C1 segment of cervical spinal cord (tissue), 14 donors: ENCODE data around the gene SRGAP3.
A peak's percentile ranks its signal among the peaks of the same experiment; 100 is the strongest.

Source experiments
- DNase-seq, 14 donors: peaks; one replicate each; lab custom pipeline; 2025; lab: John Stamatoyannopoulos, UW

SRGAP3 gene

DNA sequence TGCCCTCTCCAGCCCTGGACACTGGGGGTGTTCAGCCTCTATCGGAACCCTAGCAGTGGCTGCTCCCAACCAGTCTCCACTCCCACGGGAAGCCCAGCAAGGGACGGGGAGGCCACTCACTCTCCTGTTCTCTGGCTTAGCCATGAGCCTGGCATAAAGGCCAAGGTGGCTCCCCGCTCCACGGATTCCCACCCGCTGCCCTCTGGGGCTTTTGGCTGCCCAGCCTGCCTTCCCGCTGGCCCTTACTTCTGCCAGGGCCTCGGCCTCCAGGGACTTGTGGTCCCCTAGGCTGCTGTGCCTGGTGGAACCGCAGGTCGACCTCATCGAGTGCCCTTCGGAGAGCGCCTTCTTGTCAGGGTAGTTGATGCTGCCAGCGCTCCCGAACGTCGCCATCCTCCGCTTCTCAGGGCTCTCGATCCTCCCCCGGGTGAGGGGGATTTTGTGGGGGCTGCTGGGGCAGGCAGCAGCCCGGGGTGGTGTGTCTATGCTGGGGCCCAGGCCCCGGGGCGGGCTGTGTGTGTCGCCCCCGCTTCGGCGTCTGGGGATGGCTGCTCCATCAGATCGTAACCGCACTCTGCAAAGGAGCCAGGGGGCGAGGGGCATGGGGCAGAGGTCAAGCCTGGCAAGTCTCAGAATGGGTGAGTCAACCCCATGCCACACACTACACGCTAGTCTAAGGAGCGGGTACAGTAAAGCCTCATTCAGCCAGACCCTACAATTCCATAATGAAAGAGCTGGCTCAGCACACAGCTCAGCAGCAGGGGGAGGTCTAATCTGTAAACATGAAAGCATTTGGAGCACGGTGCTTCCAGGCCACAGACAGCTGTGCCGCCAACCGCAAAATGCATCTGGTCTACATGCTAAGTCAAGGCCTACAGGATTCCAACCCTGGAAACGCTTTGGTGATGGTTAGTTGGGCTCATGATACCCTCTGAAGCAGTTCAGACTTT, 258.9 kb downstream of the SRGAP3 start:
- DNase-seq, result no peak

DNA sequence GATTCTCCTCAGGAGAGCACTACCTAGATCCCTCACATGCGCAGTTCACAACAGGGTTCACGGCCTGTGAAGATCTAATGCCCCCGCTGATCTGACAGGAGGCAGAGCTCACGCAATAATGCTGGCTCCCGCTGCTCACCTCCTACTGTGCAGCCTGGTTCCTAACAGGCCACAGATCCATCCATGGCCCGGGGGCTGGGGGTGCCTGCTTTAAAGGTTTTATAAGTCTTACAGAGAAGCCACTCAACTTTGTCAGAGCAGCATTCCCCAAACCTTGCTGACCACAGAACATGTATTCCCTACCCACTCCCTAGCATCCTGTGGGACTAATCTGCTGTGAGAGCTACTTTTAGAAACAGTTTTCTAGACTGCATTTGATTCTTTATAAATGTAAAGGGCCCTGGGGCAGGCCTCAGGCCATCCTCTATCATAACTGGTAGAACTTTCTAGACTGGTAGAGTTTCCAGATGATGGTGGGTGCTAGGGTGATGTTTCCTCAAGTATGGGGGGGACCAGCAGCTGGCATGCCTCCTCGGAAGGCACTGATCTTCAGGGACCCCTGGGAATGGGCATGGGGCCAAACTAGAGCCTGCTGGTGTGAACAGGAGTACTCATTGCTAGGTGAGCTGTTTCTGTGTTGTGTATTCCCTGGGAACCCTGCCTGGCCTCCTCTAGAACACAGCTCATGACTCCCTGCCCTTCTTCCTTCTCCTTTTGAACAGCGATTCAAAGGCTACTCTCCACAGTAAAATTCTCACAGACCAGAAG, 260.5 kb downstream of the SRGAP3 start:
- DNase-seq, result no peak

DNA sequence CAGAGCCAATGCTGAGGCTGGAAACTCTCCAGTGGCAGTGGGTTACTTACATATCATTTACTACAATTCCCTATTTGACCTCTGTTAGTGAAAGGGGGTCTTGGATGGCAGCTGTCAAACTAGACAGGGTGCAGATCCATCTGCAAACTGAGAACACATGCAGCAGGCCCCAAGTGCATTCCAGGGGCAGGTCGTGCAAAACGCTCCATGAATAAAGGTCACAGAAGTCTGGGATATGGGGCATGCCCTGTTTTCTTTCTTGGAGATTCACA, 261.1 kb downstream of the SRGAP3 start:
- DNase-seq, result no peak

DNA sequence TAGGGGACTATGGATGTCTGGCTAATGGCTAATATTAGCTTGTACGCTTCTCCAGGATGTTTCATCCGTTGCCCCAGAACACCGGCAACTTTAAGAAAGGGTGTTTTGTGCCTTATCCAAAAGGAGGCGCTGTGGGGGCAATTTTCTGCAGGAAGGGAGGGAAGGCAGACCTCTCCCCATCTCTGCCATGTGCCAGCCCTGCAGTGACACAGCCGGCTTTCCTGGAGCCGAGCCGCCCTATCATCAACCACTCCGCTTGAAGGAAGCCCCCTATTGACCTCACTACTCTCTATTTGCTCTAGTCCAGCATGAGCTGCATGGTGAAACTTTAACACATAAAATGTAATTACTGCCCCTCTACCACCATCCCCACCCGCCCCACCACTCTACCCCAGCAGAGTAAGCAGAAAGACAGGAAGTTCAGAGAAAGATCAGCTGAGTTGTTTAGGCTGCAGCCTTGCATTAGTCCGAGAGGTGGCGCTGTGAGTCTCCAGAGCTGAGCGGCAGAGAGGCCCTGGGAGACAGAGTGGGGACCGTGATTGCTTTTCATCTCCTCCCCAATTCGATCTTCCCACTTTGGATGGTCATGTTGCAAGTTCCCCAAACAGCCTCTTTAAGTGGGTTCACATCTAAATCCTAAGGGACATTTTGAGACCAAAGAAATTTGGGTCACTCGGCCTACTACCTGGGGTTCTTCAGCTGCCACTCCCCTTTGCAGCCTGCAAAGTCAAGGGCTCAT, 261.6 kb downstream of the SRGAP3 start:
- peak in 11 of 14 donors; percentile 21 to 72 (median 59) for DNase-seq

DNA sequence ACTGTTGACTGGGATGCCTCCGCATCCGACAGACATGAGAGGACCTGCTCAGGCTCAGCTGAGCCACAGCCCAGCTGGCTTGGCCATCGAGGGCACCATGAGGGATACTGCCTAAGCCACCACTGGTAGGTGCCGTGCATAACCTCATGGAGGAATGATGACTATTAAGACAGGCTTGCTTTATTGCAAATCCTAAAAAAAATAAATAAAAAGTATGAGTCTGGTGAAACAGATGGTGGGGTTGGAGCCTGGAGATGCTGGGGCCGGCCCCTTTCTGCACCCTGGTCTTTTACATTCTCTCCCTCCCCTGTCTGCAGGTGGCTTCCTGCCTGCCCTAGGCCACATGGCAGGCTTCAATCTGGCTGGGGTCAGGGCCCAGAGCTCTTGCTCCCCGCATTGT, 262.2 kb downstream of the SRGAP3 start:
- peak in 1 of 14 donors; percentile 61 for DNase-seq

DNA sequence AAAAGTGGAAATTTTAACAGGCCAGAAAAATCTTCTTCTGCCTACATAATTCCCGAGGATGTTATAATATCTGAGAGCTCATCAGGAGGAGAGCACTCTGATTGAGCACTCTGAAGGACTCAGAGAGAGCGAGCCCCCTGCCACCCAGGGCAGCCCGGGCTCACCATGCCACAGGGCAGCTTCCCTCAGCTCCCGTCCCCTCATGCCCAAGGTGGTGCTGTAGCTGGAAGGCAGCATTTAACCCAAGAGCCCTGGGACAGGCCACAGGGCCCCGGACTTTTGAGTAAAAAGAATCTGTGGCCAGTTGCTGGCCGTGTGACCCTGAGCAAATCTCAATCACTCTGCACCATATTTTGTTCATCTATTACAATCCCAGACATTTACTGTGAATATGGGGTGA, 262.7 kb downstream of the SRGAP3 start:
- DNase-seq, result no peak

DNA sequence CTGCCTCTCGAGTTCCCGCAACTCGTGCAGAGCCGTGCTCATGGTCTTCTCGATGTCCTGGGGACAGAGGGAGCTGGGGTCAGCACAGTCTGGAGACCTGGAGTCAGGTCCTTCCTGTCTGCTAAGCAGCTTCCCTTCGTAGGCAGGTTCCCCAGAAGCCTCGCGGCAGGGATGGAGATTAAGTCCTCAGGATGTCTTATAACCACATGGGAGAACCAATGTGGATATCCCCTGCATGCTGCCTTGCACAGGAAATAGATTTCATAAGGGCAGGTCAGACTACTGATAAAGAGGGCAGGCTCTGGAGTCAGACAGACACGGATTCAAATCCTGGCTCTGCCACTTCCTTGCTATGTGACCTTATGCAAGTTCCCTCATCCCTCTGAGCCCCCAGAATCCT, 263.6 kb downstream of the SRGAP3 start:
- no peak for DNase-seq

DNA sequence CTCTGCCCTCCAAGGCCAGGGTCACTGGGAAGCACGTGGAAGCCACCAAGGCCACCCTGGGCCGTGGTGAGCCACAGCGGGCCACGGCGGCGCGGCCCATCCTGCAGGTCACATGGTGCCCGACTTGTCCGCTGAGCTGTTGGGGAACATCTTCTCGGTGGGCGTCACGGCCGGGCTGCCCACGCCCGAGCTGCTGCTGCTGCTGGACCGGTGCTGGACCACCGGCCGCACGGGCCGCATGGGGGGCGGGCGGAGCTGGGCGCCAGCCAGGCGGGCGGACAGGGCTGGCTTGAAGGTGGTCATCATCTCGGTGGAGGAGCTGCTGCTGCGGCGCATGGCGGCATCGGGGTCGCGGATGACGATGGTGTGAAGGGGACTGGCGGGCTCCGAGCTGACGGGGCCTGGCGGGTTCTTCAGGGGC, 264.0 kb downstream of the SRGAP3 start:
- DNase-seq, result no peak

DNA sequence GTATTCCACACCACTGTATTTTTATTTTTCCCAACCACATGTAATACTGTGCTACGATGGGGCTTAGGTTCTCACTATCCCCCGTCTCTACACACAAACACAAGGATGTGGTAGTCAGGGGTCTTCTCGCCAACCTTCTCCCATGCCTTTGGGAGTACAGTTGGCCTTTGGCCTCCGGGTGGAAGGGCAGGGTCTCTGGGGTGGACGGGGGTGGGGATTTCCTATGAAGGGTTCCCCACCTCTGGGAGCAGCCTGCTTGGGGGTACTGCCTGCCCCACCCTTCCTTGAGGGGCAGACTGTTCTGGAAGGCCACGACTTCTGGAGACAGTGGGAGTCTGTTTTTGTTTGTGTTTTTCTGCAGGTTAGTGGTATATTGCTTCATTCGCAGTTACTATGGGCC, 264.9 kb downstream of the SRGAP3 start:
- no peak for DNase-seq

DNA sequence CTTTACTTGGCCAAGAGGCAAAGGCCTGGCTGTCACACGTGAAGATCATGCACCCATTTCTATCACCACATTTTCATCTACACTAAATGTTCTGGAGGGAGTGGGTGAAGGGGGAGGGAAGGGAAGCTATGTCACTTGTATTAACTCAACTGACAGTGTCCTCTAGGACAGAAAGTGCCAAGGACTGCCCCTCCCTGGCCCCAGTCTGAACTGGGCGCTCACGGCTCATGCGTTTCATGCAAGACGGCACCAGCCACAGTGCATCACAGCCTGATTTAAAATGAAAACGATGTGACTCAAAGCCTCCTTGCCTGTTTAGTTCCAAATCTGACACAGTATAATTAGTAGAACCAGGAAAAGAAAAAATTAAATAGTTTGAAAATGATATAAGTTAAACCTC, 265.4 kb downstream of the SRGAP3 start:
- DNase-seq, result no peak

DNA sequence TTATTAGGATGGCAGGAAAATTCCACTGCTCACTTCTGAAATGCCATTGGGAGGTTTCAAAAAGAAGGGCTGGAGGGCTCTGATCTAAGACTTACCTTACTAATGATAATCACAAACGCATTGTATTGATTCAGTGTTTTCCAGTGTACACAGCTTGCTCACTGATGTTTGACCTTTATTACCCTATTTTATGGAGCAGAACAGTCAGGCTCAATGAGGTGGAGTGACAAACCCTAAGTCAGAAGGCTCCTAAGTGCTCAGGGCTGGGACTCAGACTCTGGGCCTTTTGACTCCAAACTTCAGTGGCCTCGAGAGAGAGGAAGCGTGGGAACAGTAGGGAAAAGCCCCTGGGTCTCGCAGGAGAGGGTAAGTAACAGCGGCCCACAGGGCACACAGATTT, 265.9 kb downstream of the SRGAP3 start:
- DNase-seq, result no peak

DNA sequence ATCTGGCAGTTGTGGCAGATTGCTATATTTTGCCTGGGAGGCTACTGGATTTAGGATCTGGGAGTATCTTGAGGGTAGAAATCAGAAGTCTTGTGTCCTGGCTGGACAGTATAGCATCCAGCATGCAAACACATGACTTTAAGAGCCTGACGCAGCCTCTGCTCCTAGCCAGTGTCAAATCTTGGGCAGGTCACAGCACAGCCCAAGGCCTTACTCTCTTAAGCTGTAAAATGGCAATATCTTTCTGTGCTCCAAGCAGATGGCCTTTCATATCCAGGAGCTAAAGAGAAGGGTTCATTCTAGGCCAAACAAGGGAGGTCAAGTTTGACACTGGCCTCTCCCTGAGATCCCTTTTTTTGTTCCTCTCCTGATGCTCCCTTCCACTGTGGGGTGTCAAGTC, 266.4 kb downstream of the SRGAP3 start:
- DNase-seq, result no peak

DNA sequence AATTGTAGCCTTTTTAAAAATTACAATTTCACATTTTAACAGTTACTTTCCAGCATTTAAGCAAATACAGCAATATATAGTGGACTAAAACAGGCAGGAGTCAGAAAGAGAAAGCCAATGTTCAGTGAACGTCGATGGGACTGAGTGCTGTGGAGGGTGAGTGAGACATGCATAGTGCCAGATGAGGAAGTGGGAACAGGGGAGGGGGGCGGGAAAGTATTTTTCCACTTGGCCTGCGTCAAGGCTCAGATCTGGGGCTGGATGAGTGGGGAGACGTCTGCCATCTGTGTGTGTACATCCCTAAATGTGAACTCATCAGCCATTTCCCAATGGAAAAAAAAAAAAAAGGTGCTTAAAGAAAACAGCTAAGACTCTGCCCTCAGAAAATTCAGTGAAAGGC, 266.9 kb downstream of the SRGAP3 start:
- DNase-seq, result peak in 1 of 14 donors; percentile 21

DNA sequence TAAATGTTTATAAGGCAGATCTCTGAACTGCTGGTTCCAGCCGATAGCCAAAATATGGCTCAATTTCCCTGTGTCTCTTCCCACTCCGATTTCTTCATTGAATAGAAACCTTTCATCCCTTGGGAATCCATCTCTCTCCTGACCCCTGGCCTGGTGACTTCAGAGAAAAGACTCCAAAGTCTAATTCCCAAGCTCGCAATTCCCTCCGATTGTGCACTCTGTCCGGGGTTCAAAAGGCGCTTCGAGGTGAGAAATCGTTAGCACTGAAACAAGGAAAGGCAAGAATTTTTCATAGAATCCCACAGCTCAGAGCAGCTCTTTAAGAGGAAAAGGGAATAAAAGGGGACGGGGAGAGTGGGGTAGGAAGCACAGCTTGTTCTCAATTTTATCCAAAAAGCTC, 267.7 kb downstream of the SRGAP3 start:
- DNase-seq, result no peak

DNA sequence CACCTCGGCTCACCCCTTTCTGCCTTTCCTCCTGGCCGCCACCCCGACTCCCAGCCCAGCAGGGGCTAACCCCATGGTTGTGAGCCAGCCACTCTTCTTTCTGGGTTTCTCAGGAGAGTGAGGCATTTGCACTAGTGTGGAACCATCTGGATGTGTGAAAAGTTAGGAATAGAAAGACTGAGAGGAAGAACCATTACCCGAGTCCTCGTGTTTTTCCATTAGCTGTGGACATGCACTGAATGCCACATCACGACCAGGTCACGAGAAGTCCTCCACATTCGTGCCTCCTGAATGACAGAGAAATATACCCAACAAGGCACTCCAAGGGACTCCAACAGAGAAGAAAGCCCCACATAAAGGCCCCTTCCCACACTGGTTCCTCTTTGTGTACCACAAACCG, 268.1 kb downstream of the SRGAP3 start:
- DNase-seq, result no peak

DNA sequence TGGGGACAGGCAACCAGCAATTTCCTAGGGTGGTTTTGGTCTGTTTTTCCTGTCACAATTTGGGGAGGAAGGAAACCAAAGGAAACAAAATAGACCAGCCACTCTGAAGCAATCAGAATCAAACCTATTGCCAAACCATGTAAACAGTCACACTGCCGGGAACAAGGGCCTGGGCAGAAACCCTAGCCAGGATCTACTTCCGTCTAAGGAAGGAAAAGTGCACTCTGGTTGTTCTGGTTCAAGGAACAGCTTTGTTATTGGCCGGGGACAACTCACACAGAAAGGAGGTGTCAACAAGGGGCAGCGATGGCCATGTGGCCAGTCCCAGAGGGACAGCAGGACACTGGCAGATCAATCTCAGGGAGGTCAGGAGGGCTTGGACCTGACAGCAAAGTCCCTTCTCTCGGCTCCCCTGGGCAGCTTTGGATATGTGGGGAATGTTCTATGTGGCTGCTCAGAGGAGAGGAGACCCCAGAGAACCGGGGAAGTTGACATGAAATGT, 268.6 kb downstream of the SRGAP3 start:
- no peak for DNase-seq

DNA sequence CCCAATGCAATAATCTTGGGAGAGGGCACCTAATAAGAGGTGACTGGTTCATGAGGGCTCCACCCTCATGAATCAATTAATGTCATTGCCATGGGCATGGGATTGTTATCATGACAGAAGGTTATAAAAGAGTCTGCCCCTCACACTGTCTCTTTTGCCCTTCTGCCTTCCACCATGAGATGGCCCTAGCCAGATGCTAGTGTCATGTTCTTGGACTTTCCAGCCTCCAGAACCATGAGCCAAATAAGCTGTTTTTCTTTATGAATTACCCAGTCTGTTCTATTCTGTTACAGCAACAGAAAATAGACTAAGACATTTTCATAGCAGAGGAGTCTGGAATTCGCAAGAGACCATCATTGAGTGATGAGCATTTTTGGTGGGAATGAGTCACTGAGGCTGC, 270.2 kb downstream of the SRGAP3 start:
- no peak for DNase-seq

DNA sequence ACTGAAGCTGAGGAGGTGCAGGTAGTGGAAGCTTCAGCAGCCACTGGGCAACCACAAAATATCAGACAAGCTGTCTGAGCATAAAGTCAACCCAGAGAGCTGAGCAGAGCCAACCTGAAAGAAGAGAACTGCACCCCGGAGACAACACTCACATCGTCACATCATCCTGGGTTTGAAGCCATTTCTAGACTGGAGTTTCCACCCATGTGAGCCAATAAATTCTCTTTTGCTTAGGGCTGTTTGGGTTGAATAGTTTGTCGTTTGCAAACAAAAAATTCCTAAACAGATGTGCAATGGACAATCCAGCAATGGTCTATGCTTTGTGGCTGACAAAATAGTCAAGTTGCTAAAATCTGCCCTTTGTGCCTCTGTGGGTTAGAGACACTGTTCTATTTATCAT, 270.9 kb downstream of the SRGAP3 start:
- no peak for DNase-seq

DNA sequence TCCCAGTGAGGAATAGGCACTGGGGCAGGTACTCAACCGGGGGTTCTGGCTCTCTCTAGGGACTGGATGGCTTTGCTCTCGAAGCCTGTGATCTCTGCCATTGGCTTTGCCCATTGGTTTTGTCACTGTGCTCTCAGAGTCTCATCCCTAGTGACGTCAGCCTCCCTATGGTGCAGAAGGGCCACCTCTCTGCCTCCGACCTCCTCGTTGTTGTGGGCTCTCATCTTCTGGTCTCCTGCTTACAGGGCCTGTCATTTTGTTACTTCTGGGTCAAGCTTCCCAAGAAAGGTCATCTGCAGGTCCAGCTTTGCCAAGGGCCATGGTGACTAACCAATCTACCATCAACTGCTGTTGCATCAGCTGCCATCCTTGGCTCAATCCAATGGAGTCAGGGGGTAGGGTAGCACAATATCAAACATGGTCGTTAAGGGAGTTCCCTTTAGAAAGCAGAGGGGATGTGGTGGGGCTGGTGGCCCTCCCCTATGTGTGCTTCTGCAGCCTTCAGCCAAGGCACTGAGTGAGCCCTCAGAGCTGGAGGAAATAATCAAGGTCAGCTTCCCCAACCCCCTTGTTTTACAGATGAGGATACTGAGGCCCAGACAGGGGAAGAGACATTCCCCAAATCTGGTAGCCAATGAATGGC, 272.8 kb downstream of the SRGAP3 start:
- no peak for DNase-seq

DNA sequence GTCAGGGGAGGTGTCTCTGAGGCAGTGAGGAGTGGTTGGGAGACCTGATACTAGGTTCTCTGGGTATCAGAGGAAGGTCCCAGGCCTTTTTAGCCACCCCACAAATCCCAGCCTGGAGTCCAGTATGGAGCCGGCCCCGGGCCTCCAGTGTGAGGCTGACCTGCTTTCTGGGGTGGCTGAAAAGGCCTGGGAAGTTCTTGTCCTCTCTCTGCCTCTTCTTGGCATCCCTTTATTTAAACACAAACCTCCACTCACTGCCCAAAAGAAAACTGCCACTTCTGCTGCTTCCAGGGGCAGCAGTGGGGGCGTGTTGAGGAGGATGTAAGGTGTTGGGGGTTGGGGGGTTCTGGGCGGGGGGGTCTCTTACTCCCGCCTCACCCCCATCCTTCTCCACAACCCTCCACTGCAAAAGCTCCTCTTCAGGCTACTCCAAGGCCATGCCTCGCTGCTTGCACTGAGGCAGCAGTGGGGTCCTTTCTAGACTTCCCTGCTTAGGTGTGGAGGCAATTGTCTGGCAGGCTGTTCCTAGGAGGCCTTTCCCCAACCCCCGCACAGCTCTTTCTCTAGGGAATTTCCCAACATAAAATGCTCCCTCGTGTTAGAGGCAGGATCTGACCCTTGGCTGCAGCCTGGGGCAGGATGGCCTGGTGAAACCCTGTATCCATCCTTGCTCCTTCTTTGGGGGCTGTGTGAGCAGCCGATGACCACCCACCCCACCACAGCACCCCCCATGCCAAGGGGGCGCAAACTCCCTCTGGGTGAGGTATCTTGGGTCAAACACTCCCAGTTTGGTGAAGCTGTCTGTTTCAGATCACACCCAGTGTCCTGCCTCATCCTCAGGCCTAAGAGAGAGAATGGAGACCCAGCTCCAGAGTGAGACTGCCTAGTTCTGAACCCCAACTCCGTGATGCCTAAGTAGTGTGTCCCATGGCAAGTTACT, 274.1 kb downstream of the SRGAP3 start:
- no peak for DNase-seq

DNA sequence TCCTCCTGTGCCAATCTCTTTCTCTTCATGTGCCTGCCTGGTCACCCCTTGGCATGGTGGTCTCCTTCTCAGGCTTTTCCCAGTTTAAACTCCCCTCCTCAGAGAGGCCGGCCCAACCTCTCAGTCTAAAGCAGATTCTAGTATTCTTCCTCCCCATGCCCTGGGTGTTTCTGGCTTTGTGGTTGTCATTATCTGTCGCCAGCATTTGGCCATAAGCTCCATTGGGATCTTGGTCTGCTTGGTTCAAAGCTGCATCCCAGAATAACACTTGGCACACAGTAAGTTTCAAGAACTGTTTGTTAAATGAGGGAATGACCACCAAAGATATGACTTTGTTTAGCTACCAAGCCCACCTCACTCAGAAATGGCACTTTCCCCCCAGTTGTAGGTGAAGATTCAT, 275.0 kb downstream of the SRGAP3 start:
- no peak for DNase-seq
